DOHH2 (cell line): ENCODE results near the gene AKAP5.
A peak's percentile ranks its signal among the peaks of the same experiment; 100 is the strongest.

Experiments
- EZH2phosphoT487 ChIP-seq: fragments of 200-600 bp; sonication (generic); IDR thresholded peaks from 2 replicates; pipeline ENCODE4 v1.6.1; 2017; ENCODE audit warnings: borderline replicate concordance, mild to moderate bottlenecking, antibody characterized with exemption, low read length, moderate library complexity, mixed read lengths
- TF ChIP-seq, protein P1 (sequence below): fragments of 200-600 bp; sonication (generic); IDR thresholded peaks from one replicate; pipeline ENCODE4 v1.5.1; 2014; ENCODE audit warnings: antibody characterized with exemption, mild to moderate bottlenecking, low read depth, low read length; ENCODE audit not compliant: poor library complexity, severe bottlenecking

GRCh38 chr14:64510825-64511671, 45.7 kb downstream of the AKAP5 start:
- TF ChIP-seq, protein P1, sequence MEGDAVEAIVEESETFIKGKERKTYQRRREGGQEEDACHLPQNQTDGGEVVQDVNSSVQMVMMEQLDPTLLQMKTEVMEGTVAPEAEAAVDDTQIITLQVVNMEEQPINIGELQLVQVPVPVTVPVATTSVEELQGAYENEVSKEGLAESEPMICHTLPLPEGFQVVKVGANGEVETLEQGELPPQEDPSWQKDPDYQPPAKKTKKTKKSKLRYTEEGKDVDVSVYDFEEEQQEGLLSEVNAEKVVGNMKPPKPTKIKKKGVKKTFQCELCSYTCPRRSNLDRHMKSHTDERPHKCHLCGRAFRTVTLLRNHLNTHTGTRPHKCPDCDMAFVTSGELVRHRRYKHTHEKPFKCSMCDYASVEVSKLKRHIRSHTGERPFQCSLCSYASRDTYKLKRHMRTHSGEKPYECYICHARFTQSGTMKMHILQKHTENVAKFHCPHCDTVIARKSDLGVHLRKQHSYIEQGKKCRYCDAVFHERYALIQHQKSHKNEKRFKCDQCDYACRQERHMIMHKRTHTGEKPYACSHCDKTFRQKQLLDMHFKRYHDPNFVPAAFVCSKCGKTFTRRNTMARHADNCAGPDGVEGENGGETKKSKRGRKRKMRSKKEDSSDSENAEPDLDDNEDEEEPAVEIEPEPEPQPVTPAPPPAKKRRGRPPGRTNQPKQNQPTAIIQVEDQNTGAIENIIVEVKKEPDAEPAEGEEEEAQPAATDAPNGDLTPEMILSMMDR = peak; percentile 95
- TF ChIP-seq EZH2phosphoT487 = no peak
